ENCODE data around the gene SLC22A4. TPM values are rescaled to one million over a fixed set of nuclear protein-coding genes. Genes with fewer than 3 reads are reported as not detected.
A peak's percentile ranks its signal among the peaks of the same experiment; 100 is the strongest.

SLC22A4 gene
- total RNA-seq, 4 donors from 2014 or later = 1.9 to 4.2 (median 2.5) TPM

DNA sequence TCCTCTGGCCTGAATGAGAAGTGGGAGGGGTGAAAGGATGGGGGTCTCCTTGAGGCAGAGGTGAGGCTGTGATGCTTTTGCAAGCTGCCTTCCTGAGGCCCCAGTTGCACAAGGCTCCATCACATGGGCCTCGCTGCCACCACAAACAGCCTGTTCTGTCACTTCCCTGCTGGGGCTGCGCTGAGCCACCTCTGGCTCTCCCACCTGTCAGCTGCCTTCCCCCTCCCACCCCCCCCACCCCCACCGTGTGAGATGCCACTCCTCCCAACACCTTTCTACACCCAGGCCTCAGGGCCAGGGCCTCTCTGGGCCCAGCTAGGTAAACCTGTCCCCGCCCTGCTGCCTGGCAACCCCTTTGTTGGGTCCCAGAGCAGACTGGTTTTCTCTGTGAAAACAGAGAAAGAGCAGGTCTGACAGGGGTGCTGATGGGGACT is 41.2 kb upstream of the SLC22A4 start:
- Histone ChIP-seq H3K27ac (no peak overlapping the region), H3K9me3 (no peaks in the 10 kb centered on the region), H3K4me3 (no peak overlapping the region), H3K27me3 (no peaks in the 10 kb centered on the region), H3K4me1 (peaks cover 0 to 26% (median 3%) of the 10 kb centered on the region in 4 donors), H3K36me3 (no peaks in the 10 kb centered on the region)
- TF ChIP-seq POLR2A (IDR thresholded peaks at IDR 0.05) (no peak), EP300 (IDR thresholded peaks at IDR 0.05) (no peak)
- TF ChIP-seq, protein P1, sequence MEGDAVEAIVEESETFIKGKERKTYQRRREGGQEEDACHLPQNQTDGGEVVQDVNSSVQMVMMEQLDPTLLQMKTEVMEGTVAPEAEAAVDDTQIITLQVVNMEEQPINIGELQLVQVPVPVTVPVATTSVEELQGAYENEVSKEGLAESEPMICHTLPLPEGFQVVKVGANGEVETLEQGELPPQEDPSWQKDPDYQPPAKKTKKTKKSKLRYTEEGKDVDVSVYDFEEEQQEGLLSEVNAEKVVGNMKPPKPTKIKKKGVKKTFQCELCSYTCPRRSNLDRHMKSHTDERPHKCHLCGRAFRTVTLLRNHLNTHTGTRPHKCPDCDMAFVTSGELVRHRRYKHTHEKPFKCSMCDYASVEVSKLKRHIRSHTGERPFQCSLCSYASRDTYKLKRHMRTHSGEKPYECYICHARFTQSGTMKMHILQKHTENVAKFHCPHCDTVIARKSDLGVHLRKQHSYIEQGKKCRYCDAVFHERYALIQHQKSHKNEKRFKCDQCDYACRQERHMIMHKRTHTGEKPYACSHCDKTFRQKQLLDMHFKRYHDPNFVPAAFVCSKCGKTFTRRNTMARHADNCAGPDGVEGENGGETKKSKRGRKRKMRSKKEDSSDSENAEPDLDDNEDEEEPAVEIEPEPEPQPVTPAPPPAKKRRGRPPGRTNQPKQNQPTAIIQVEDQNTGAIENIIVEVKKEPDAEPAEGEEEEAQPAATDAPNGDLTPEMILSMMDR (IDR thresholded peaks at IDR 0.05) = no peak
- WGBS, 2 donors = 74 to 76% methylated on average over 4 of the region's 4 CpGs
- no peak for DNase-seq (ENCODE audit: low spot score in 2 of 2)

DNA sequence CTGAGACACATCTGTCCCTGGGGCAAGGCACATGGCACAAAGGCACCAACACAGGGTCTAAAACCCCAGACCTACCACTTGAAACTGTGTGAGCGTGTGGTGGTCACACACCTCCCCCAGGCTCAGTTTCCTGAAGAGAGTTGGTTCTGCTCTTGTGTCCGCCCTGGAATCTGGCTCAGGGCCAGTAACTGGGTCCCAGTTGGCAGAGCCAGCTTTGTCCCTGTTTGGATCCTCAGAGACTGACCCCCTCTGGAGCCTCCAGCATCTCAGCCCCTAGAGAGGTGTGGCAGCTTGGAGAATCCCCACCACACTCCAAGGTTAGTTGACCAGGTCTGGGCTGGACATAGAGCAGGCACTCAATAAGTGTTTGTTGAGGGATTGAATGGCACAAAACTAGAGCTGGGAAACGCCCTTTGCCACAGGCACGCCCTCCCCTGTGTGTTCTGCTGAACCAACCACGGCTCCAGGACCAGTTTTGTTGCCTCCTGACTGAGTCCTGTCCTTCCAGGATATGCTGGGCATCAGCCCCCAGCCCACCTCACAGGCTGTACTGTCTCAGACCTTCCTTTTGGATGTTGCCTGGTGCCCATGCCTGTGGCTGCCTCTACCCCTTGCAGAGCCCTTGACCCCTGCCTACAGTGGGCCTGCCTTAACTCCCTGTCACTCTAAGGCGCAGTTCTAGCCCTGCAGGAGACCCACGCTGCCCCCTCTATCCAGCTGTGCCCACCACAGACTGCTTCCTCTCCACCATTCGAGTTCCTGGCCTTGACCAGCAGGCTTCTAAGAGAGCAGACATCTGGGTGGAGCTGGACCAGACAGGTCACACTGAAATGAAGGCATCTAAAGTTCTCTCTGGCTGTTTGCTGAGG is 40.5 kb upstream of the SLC22A4 start:
- DNase-seq (ENCODE audit: low spot score in 2 of 2) = no peak
- TF ChIP-seq EP300 (IDR thresholded peaks at IDR 0.05) = no peak
- TF ChIP-seq, protein P1 (IDR thresholded peaks at IDR 0.05) = no peak
- TF ChIP-seq POLR2A (IDR thresholded peaks at IDR 0.05) = no peak
- no peaks in the 10 kb centered on the region for H3K27me3 ChIP-seq
- H3K4me1 ChIP-seq = peaks cover 0 to 33% (median 4%) of the 10 kb centered on the region in 4 donors
- no peak overlapping the region for H3K4me3 ChIP-seq
- H3K9me3 ChIP-seq = no peaks in the 10 kb centered on the region
- peak overlapping the region in 1 of 4 donors; percentile 98 for H3K27ac ChIP-seq
- H3K36me3 ChIP-seq = no peaks in the 10 kb centered on the region
- 88 to 91% methylated on average over 5 to 8 of the region's 8 CpGs for WGBS, 2 donors

DNA sequence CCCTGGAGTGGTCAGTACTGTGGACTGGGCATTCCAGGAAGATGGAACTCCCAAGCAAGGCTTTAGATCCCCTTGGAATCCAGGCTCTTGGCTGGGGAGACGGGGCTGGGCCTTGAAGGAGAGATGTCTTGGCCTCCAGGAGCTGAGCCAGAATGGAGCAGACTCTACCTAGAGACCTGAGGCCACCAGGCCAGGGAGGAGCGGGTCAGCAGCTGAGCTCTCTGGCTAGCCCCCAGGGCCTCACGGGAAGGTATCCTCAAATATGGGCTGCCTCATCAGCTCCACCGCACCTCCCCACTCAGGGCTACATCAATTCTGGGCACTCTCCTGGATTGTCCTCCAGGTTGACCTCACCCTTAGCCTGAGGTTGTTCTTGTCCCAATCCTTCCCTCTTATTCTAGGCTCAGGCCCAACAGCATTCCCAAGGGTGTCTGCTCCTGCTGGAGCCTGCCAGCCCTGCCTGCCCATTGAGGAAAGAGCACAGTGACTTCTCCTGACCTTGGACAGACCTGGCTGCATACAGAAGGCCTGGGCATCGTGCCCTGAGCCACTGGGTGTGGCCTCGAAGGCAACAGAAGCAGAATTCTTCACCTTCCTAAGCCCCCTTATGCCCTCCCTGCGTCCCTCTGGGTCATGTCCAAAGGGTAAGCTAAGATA is 39.7 kb upstream of the SLC22A4 start:
- Histone ChIP-seq H3K27me3 (no peaks in the 10 kb centered on the region), H3K4me1 (peaks cover 0 to 41% (median 7%) of the 10 kb centered on the region in 4 donors), H3K4me3 (no peak overlapping the region), H3K9me3 (no peaks in the 10 kb centered on the region), H3K36me3 (no peaks in the 10 kb centered on the region), H3K27ac (peak overlapping the region in 1 of 4 donors; percentile 98)
- TF ChIP-seq, protein P1 (IDR thresholded peaks at IDR 0.05) = no peak
- no peak for TF ChIP-seq POLR2A (IDR thresholded peaks at IDR 0.05)
- no peak for TF ChIP-seq EP300 (IDR thresholded peaks at IDR 0.05)
- peak in 1 of 2 donors; percentile 32 for DNase-seq (ENCODE audit: low spot score in 2 of 2)
- 55 to 71% methylated on average over 6 of the region's 7 CpGs for WGBS, 2 donors

DNA sequence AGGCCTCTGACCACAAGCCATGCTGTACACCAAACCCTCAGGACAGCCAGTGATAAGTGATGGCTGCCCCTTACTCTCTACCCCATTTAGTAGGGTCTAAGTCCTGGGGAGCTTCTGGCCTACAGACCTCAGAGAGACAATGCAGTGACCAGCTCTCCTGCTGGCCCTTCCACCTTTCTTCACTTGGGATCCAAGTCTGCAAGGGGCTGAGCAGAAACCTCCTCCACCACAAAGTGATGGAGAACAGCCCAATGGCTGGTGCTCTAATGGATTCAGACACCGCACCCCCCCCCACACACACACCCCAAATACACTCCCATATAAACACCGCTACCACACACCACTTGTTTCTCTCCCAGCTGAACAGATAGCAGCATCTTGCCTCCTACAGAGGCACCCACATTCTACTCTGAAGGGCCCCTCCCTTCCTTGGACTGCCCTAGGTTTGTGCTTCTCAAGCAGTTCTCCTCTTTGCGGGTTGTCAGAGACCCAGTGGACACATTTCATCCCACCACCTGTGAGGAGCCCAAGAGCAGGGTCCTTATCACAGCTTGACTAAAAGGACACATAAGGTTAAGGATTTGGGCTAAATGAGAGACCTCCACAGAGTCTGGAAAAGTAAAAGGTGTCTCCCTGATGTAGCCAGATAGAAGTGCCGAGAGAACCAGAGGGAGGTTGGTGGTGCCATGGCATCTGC is 38.0 kb upstream of the SLC22A4 start:
- no peak overlapping the region for H3K4me3 ChIP-seq
- H3K27ac ChIP-seq = peak overlapping the region in 3 of 4 donors; percentile 91 to 98 (median 97)
- no peak for DNase-seq (ENCODE audit: low spot score in 2 of 2)
- H3K36me3 ChIP-seq = no peaks in the 10 kb centered on the region
- no peak for TF ChIP-seq POLR2A (IDR thresholded peaks at IDR 0.05)
- no peak for TF ChIP-seq EP300 (IDR thresholded peaks at IDR 0.05)
- TF ChIP-seq, protein P1 (IDR thresholded peaks at IDR 0.05) = no peak
- H3K27me3 ChIP-seq = no peaks in the 10 kb centered on the region
- whole genome bisulfite sequencing, 2 donors = 96 to 100% methylated on average over 4 of the region's 4 CpGs
- peaks cover 0 to 59% (median 23%) of the 10 kb centered on the region in 4 donors for H3K4me1 ChIP-seq
- H3K9me3 ChIP-seq = no peaks in the 10 kb centered on the region
